Muscle of back (tissue), 11 donors: ENCODE data around the gene TP53I13. TPM values are rescaled to one million over a fixed set of nuclear protein-coding genes. Genes with fewer than 3 reads are reported as not detected.

Experiments used
- DNase-seq, 3 donors: peaks; one replicate each; pipeline versions ENCODE4 v3.0.0 to v3.0.0-alpha.2; 2013
- polyA plus RNA-seq, 10 donors: library from polyadenylated mRNA; unstranded; fragments of 120-200 nt; gene quantifications; one replicate each; pipeline ENCODE4 v1.2.1, GENCODE V29; 2013; ENCODE audit not compliant: insufficient read length in 10 of 10

TP53I13 gene
- polyA plus RNA-seq, 10 donors, result 22.9 to 40.1 (median 27.9) TPM

DNA sequence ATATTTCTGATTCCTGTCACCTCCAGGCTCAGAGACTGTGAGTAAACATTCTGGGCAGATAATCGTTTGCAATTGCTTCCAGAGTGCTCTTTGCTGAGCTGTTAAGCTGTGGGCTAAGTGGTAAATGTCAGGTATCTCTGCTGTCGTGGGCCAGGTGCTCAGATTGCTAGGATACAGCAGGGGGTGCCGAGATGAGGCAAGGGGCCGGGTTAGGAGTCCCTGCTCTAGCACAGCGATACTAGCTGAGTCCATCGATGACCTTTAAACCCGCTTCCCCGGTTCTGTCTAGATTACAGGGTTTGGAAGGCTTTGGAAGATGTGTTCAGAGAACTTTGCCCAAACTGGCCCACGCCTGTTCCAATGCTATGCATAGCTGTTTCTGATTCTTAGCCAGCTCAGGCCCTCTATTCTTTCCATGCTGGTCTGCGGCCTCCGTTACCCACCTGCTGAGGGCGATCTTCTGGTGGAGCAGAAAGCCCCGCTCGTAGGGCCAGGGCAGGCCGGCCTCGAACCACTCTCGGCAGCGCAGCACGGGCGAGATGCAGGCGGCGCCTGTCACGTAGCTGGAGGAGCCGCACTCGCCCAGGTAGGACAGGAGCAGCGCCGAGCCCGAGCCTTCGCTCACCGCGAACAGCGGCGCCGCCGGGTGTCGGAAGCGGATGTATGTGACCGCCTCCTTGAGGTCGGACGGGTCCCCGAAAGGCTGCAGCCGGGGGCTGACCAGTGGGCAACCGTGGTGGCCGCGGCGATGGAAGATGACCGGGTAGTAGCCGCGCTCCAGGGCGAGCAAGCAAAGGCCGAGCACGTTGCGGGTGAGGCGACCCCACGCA, 2.6 kb upstream of the TP53I13 start:
- DNase-seq, result peak in 1 of 3 donors; percentile 49

GRCh38 chr17:29566473-29567303, 1.8 kb upstream of the TP53I13 start, which contains the start of gene ABHD15:
Gene ABHD15, minus strand, starts transcription at chr17:29567037. Its CDS starts 71 bp downstream, at chr17:29566966.
- peak; percentile 36 to 77 (median 57) for DNase-seq

GRCh38 chr17:29567304-29567553, 1.3 kb upstream of the TP53I13 start:
- no peak for DNase-seq

DNA sequence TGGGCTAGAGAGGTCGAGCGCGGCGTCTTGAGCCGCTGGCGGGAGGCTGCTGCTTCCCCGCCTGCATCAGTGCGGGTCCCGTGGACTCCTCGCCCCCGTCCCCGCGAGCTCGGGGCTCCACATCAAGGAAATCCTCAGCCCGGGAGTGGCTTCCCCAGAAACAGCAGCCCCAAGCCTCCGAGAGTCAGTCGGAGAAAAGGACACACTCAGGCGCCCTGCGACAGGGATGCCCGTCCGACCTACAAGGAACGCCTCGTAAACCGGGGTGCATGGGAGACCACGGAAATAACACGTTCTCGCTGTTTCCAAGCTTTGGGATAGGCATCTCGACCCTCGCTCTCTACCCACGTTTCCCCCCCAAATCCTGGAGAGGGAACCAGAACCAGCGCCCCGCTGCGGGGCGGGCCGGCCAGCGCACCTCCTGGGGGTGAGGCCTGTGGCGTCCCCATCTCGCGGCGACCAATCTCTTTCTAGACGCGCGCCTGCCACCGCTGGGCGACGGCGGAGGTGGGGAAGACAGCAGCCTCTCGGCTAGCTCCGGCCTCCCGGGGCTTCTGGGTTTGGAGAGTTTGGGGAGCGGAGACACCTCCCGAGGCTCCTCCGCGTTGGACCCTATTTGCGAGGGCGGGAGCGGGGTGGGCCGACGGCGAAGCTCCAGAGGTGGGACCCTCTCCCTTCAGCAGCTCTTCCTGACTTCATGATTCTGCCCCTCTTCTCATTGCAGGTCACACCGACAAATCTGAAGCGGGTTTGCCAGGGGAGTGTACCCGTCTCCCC, 759 bp upstream of the TP53I13 start:
- DNase-seq, result peak in 2 of 3 donors; percentile 50 to 76

DNA sequence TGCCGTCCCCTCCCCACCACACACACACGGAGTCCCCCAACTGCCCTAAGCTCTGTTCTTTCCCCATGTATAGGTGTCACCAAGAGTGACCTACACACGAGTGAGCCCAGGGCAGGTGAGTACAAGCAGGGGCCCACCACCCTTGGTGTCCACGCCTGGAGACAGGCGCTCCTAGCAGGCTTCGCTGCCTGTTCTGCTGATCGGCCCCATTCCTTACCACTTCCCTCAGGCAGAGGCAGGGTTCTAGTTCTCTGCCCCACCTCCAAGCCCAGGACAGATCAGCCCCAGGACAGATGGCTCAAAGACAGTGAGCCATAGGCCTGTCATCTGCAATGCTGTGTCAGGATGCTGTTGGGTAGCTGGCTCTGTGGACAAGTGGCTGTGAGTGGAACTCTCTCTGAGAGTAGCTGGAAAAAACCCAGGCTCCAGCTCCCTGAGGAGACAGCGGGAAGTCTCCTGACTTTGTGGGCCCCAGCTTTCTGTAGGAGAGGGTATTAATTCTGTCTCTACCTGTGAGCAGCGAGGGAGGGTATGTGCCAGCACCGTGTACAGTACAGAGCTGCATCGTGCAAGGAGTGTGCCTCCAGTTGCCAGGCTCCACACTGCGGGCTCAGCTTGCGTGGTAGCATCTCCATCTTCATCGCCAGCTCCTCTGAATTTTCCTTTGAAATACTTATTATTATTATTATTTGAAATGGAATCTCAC, 897 bp downstream of the TP53I13 start:
- no peak for DNase-seq

DNA sequence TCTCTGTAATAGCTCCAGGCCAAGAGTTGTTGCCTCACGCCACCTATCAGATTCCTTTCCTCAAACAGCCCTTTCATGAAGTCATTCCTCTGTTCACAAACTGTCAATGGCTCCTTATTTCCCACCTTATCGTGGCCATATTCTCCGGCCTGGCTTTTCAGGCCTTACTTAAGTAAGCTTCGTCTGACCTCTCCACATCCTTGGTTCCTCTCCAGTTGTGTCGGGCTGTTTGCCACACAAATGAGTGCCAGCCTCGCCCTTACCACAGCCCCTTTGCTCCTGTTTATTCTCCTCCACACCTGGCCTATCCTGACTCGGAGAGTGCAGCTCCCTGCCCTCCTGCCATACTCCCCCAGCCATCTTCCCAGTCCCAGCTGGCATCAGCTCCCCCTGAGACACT, 2.0 kb downstream of the TP53I13 start:
- DNase-seq, result no peak

DNA sequence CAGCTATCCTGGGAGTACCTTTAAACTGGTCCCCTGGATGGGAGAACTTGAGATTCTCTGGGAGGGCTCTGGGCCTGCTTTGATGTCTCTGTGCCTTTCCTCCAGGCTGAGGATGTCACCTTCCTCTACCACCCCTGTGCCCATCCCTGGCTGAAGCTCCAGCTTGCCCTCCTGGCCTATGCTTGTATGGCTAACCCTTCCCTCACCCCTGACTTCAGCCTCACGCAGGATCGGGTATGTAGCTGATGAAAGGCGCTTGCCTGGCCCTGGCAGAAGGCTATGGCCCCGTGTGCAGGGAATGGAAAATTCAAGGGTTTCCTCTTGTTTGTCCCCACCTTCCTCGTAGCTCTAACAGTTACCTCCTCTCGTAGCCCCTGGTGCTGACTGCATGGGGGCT, 3.0 kb downstream of the TP53I13 start:
- DNase-seq, result no peak

- no peak for DNase-seq
Observed at GRCh38 chr17:29571883-29572681, 3.6 kb downstream of the TP53I13 start.

- DNase-seq, result peak in 2 of 3 donors; percentile 75 to 87
Observed at GRCh38 chr17:29572691-29573557, 4.4 kb downstream of the TP53I13 start.

DNA sequence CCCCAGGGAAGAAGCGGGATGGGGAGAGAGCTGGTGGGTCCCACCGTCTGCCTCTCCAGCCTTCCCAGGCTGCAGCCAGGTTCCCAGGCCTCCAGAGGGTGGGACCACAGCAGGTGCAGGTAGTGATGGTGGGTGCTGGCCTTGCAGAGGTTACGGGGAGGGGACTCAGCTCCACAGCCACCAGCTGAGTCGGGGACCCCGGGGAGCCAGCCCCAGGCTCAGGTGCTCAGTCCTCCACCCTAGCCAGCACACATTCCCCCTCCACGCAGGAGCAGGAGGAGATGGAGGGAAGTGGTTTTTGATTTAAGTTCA, 5.0 kb downstream of the TP53I13 start:
- DNase-seq, result no peak

DNA sequence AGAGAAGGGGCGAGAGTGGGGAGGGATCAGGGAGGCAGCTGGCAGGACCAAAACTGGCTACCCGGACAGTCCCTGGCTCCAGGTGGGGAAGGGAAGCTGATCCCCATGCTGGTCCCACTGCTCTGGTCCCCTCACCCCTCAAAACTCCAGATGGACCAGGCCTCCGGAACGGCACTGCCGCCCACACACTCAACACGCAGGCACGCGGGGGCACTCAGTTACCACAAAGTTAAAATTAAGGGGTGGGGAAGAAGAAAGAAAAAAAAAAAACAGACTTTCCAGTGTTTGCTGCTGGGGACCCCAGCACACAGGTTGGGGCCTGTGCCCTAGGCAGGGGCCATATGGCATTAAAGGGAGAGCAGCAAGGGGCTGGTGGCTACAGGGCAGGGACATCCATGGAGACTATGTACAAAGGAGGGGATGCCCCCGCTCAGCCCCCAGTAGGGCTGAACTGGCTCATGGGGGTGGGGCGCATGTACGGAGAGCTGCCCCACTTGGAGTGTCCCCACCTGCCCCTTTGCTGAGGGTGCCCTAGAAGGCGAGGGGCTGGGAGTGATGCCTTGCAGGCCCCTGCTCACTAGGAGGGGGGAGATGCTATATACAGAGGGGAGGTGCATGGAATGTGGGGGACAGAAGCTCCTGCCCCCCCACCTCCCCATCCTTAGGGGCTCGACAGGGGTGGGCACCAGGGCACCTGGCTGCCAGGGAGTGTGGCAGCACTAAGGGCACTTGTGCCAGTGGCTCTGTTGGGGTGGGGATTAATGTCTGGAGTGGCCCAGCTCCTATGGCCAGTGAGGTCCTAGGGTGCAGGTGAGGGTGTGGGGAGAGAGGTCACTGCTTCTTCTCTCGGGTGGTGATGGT, 5.6 kb downstream of the TP53I13 start:
- no peak for DNase-seq

- no peak for DNase-seq
Observed at GRCh38 chr17:29574732-29575510, 6.4 kb downstream of the TP53I13 start.

DNA sequence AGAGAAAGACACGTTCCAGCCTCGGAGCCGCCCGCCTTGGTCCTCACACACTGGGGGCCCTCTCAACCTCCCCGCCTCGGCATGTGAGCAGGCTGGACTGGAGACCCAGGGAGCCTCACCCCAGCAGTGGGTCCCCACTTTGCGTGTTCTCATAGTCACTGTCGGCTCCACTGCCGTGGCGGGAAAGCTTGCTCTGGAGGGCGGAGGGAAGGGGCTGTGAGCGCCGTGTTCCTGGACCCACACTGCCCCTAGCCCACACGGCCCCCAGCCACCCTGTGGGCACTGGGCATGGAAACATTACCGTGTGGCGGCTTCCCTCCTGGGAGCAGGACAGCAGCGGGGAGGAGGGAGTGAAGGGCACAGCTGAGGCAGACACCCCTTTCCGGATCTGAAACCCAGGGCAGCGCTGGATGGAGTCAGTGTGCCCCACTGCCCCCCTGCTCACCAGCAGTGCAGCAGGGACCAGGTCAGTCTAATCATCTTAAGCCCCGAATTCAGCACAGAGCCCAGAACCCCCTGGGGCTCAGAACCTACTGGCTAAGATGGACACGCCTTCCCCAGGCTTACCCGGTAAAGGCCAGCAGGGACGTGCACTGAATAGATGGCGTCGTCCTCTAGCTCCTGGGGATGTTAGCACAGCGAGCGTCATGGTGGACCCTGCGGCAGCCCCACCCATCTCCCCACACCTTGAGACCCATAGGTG, 7.2 kb downstream of the TP53I13 start:
- DNase-seq, result no peak

- DNase-seq, result no peak
Observed at GRCh38 chr17:29576214-29577000, 7.9 kb downstream of the TP53I13 start.

- DNase-seq, result no peak
Observed at GRCh38 chr17:29577001-29577370, 8.5 kb downstream of the TP53I13 start.

DNA sequence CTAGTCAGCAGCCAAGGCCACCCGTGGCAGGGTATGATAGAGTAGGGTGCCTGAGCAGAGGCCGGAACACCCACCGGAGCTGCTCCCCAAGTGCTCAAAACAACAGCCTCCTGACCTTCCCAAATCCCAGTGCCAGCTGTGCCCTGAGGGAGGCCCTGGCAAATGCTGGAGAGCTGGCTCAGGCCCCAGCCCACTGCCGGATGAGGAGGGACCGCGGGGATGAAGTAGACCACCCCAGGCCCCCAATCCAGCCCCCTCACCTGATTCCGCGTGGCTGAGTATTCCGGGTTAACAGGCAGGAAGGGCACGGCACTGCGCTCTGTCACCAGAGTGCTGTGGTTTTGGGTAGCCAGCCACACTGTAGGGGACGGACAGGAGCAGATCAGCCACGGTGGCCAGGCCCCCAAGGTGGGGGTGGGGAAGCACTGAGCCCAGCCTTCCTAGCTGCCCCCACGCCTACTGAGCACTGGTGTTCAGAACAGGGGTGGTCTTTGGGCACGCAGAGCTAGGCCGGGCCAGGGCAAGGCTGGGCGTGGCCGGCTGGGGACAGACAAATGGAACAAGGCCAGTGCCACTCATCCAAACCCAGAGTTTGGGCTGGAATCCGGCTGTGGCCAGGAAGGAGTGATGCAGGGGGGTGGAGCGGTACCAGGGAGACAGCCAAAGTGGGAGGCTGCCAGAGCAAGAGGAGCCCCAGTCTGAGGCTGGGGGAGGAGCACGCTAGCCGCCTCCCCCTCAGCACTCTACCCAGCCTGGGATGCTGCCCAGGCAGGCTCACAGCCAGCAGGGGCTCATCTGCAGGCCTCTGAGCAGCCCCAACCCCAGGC, 9.1 kb downstream of the TP53I13 start:
- DNase-seq, result peak in 2 of 3 donors; percentile 54 to 66
